H1 (cell line): ENCODE data around the gene CTDP1. TPM values are rescaled to one million over a fixed set of nuclear protein-coding genes. Genes with fewer than 3 reads are reported as not detected.
"Not testable (repeated sequence)": the region's sequence is repeated elsewhere in the genome, so short reads cannot be mapped to it uniquely, and the experiment has no call there.

Experiments used
- CTCF ChIA-PET: fragments of 300-600 bp; sonication (Branson Sonifier 250); formaldehyde crosslinking; loops from one replicate; lab custom pipeline; 2021; ENCODE audit not compliant: partially characterized antibody; lab: Charles Lee
- POLR2A ChIA-PET: fragments of 300-600 bp; sonication (Branson Sonifier 250); formaldehyde crosslinking; loops from one replicate; lab custom pipeline; 2021; ENCODE audit warnings: inconsistent platforms; ENCODE audit not compliant: partially characterized antibody; lab: Charles Lee
- DNase-seq, 2 experiments: peaks; one replicate each; pipeline versions ENCODE4 v3.0.0 to v3.0.0-alpha.2; 2010 to 2022; ENCODE audit warnings: low spot score in 2 of 2, low read depth in 1 of 2, mixed read lengths in 1 of 2
- FAIRE-seq: peaks from 2 replicates; lab custom pipeline; 2011; peaks lifted over from hg19 to GRCh38; lab: Jason Lieb, UNC
- H2AFZ ChIP-seq: 2 replicates; pipeline ENCODE4 v1.8.1; 2012; ENCODE audit warnings: low read length, inconsistent platforms
- H2AK5ac ChIP-seq: 2 replicates; pipeline ENCODE4 v1.6.1; 2013; ENCODE audit warnings: low read depth, low read length
- H2BK120ac ChIP-seq: replicated peaks from 2 replicates; pipeline ENCODE3; 2013; ENCODE audit warnings: low read depth, low read length, inconsistent platforms
- H2BK12ac ChIP-seq: 2 replicates; pipeline ENCODE4 v1.6.1; 2013; ENCODE audit warnings: low read depth, low read length
- H2BK15ac ChIP-seq: 2 replicates; pipeline ENCODE4 v1.6.1; 2013; ENCODE audit warnings: low read length
- H2BK20ac ChIP-seq: 2 replicates; pipeline ENCODE4 v1.6.1; 2013; ENCODE audit warnings: low read length
- H2BK5ac ChIP-seq: 2 replicates; pipeline ENCODE4 v1.6.1; 2013; ENCODE audit warnings: low read depth, low read length
- H3K14ac ChIP-seq: 2 replicates; pipeline ENCODE4 v1.6.1; 2013; ENCODE audit warnings: inconsistent platforms; ENCODE audit not compliant: insufficient read length
- H3K18ac ChIP-seq: 2 replicates; pipeline ENCODE4 v1.6.1; 2013; ENCODE audit warnings: low read length; ENCODE audit errors: extremely low read depth
- H3K23ac ChIP-seq: 2 replicates; pipeline ENCODE4 v1.6.1; 2013; ENCODE audit warnings: inconsistent platforms; ENCODE audit not compliant: insufficient read length
- H3K23me2 ChIP-seq: 2 replicates; pipeline ENCODE4 v1.6.1; 2013; ENCODE audit warnings: low read depth, low read length
- H3K27ac ChIP-seq: 2 replicates; pipeline ENCODE4 v1.6.1; 2011; ENCODE audit warnings: low read depth, low read length, inconsistent platforms
- H3K27me3 ChIP-seq, 4 experiments: replicated peaks in 1 of 4; 1 replicate in 1 of 4; 2 replicates in 3 of 4; pipeline versions ENCODE4 v1.6.1 to v1.8.1; 2011 to 2013; ENCODE audit warnings: low read length in 3 of 4, mild to moderate bottlenecking in 3 of 4, inconsistent platforms in 2 of 4, mixed read lengths in 2 of 4, moderate library complexity in 1 of 4; ENCODE audit not compliant: control insufficient read depth in 3 of 4, insufficient read depth in 3 of 4; ENCODE audit errors: extremely low read depth in 1 of 4
- H3K36me3 ChIP-seq, 4 experiments: 2 replicates each; pipeline versions ENCODE4 v1.6.1 to v1.8.1; 2011 to 2013; ENCODE audit warnings: mild to moderate bottlenecking in 4 of 4, low read length in 3 of 4, moderate library complexity in 2 of 4, control low read depth in 1 of 4, inconsistent platforms in 1 of 4; ENCODE audit not compliant: insufficient read depth in 4 of 4, control insufficient read depth in 2 of 4
- H3K4ac ChIP-seq: replicated peaks from 2 replicates; pipeline ENCODE3; 2013; ENCODE audit warnings: low read length, low read depth, mixed read lengths, inconsistent platforms; ENCODE audit not compliant: insufficient read length
- H3K4me1 ChIP-seq, 4 experiments: replicated peaks in 1 of 4; 1 replicate in 1 of 4; 2 replicates in 3 of 4; pipeline versions ENCODE4 v1.6.1 to v1.8.1; 2011 to 2013; ENCODE audit warnings: low read length in 3 of 4, inconsistent platforms in 2 of 4, mixed read lengths in 1 of 4; ENCODE audit not compliant: insufficient read depth in 4 of 4, control insufficient read depth in 3 of 4
- H3K4me2 ChIP-seq, 2 experiments: 2 replicates each; pipeline versions ENCODE4 v1.6.1 to v1.8.1; 2011 to 2013; ENCODE audit warnings: low read depth in 2 of 2, low read length in 2 of 2, control low read depth in 1 of 2, inconsistent platforms in 1 of 2, mild to moderate bottlenecking in 1 of 2; ENCODE audit not compliant: insufficient read depth in 1 of 2
- H3K4me3 ChIP-seq, 4 experiments: fragments of 200-600, 300-600 bp in 1 of 4; sonication (generic), shearing (Covaris generic), sonication (Bioruptor Twin) in 1 of 4; 2 replicates each; pipeline versions ENCODE4 v1.5.1 to v1.8.1; 2011 to 2016; ENCODE audit warnings: low read length in 4 of 4, low read depth in 3 of 4, control low read depth in 2 of 4, inconsistent platforms in 2 of 4, mild to moderate bottlenecking in 2 of 4, mixed read lengths in 1 of 4, moderate library complexity in 1 of 4; ENCODE audit not compliant: insufficient read depth in 2 of 4; ENCODE audit errors: extremely low read depth in 1 of 4
- H3K56ac ChIP-seq: replicated peaks from 2 replicates; pipeline ENCODE3; 2013; ENCODE audit warnings: low read depth, mild to moderate bottlenecking, mixed read lengths, low read length, inconsistent platforms; ENCODE audit not compliant: insufficient read length
- H3K79me1 ChIP-seq: 2 replicates; pipeline ENCODE4 v1.6.1; 2013; ENCODE audit warnings: low read depth, low read length, control low read depth
- H3K79me2 ChIP-seq, 2 experiments: 2 replicates each; pipeline versions ENCODE4 v1.6.1 to v1.8.1; 2012 to 2013; ENCODE audit warnings: low read length in 2 of 2, mild to moderate bottlenecking in 2 of 2, inconsistent platforms in 1 of 2; ENCODE audit not compliant: insufficient read depth in 2 of 2, control insufficient read depth in 1 of 2
- H3K9ac ChIP-seq, 4 experiments: replicated peaks in 1 of 4; 1 replicate in 1 of 4; 2 replicates in 3 of 4; pipeline versions ENCODE4 v1.6.1 to v1.8.1; 2011 to 2013; ENCODE audit warnings: low read depth in 3 of 4, low read length in 3 of 4, control low read depth in 2 of 4, mild to moderate bottlenecking in 2 of 4, moderate library complexity in 2 of 4, inconsistent platforms in 1 of 4; ENCODE audit errors: extremely low read depth in 1 of 4
- H3K9me3 ChIP-seq, 2 experiments: 2 replicates each; pipeline versions ENCODE4 v1.6.1 to v1.8.1; 2012 to 2013; ENCODE audit warnings: mild to moderate bottlenecking in 2 of 2, moderate library complexity in 2 of 2, control low read depth in 1 of 2, inconsistent platforms in 1 of 2, low read depth in 1 of 2, low read length in 1 of 2, mixed read lengths in 1 of 2; ENCODE audit not compliant: insufficient read depth in 2 of 2
- H4K20me1 ChIP-seq, 2 experiments: replicated peaks in 1 of 2; 2 replicates each; pipeline versions ENCODE3 to v1.8.1; 2011 to 2013; ENCODE audit warnings: inconsistent platforms in 2 of 2, low read length in 2 of 2, mild to moderate bottlenecking in 1 of 2; ENCODE audit not compliant: insufficient read depth in 2 of 2, control insufficient read depth in 1 of 2
- H4K5ac ChIP-seq: 2 replicates; pipeline ENCODE4 v1.6.1; 2013; ENCODE audit warnings: low read length, low read depth, mixed read lengths, inconsistent platforms; ENCODE audit not compliant: insufficient read length
- H4K8ac ChIP-seq: 2 replicates; pipeline ENCODE4 v1.8.0; 2013; ENCODE audit warnings: mild to moderate bottlenecking, moderate library complexity, low read length, inconsistent platforms; ENCODE audit not compliant: insufficient read depth; ENCODE audit errors: extremely low read depth
- H4K91ac ChIP-seq: replicated peaks from 2 replicates; pipeline ENCODE3; 2013; ENCODE audit warnings: low read length, mixed read lengths, inconsistent platforms; ENCODE audit not compliant: insufficient read length
- CREB1 ChIP-seq: IDR thresholded peaks from 2 replicates; pipeline ENCODE4 v1.6.1; 2012; ENCODE audit warnings: inconsistent platforms
- RXRA ChIP-seq: IDR thresholded peaks from 2 replicates; pipeline ENCODE4 v1.6.1; 2011; ENCODE audit warnings: low read depth, mild to moderate bottlenecking, low read length, moderate library complexity; ENCODE audit not compliant: insufficient read depth
- WGBS, 2 experiments: shearing (Covaris generic) in 1 of 2; methylation state at CpG; one replicate each; pipeline versions ENCODE4 v1.1.6 to v1.1.7; 2013 to 2015; ENCODE audit warnings: low lambda C conversion rate in 2 of 2, mixed read lengths in 2 of 2, inconsistent platforms in 1 of 2, low coverage in 1 of 2, missing lambda C conversion rate in 1 of 2; ENCODE audit not compliant: insufficient replicate concordance in 2 of 2, insufficient coverage in 1 of 2, insufficient read length in 1 of 2; ENCODE audit errors: extremely low coverage in 1 of 2, missing lambda C conversion rate in 1 of 2; 5-methylcytosine and 5-hydroxymethylcytosine counted together
- polyA plus RNA-seq, 7 experiments: library from polyadenylated mRNA; depleted of rRNA in 3 of 7; stranded (reverse) in 5 of 7; unstranded in 2 of 7; fragments of >200 nt in 5 of 7; fragments of 200-250 nt in 2 of 7; gene quantifications; 1 replicate in 5 of 7; 2 replicates in 1 of 7; 4 replicates in 1 of 7; pipeline versions ENCODE4 v1.2.1 to v1.2.3, GENCODE V29; 2011 to 2013; ENCODE audit warnings: missing spikeins in 2 of 7, mixed read lengths in 2 of 7
- total RNA-seq: library from RNA; stranded (reverse); fragmentation: NEBNext Ultra II Directional; extraction: Animal tissue kit (Norgen Biotek cat#: 25700); gene quantifications from 2 replicates; pipeline ENCODE4 v1.2.1, GENCODE V29; 2021
- TF ChIP-seq, protein P1 (sequence below): IDR thresholded peaks from 2 replicates; pipeline ENCODE4 v1.6.1; 2012; ENCODE audit warnings: inconsistent platforms

The CTDP1 gene
- total and polyA plus RNA-seq, 2 of the 8 experiments (the other 6 are each of a cell fraction or from before 2014, with no cell fraction given) = 16.6 to 37.0 TPM

DNA sequence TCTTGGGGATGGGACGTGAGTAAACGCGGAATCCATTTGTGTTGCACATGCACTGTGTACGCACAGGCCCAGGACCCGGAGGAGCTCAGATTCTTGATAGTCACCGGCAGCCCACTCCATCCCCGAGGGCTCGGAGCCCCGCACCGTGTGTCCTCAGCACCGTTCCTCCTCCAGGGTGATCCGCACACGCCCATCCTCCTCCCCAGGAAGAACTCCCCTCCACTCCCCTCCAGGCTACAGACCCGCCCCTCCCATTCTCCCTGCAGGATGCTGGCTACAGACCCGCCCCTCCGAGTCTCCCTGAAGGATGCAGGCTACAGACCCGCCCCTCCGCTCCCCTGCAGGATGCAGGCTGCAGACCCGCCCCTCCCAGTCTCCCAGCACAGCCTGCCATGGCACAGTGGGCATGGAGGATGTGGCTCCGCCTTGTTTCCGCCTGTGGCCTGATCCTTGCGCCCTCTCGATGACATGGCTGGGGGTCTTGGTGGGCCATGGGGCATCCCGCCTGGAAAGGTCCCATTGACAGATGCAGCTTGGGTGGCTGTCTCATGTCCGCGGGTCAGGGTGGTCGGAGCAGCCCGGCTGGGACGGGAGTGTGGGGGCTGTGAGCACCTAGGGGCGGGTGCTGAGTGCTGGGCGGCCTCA, 14.1 kb downstream of the CTDP1 start (continued):
- TF ChIP-seq, protein P1, sequence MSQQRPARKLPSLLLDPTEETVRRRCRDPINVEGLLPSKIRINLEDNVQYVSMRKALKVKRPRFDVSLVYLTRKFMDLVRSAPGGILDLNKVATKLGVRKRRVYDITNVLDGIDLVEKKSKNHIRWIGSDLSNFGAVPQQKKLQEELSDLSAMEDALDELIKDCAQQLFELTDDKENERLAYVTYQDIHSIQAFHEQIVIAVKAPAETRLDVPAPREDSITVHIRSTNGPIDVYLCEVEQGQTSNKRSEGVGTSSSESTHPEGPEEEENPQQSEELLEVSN = no peak
- TF ChIP-seq CREB1 (no peak), RXRA (no peak)

DNA sequence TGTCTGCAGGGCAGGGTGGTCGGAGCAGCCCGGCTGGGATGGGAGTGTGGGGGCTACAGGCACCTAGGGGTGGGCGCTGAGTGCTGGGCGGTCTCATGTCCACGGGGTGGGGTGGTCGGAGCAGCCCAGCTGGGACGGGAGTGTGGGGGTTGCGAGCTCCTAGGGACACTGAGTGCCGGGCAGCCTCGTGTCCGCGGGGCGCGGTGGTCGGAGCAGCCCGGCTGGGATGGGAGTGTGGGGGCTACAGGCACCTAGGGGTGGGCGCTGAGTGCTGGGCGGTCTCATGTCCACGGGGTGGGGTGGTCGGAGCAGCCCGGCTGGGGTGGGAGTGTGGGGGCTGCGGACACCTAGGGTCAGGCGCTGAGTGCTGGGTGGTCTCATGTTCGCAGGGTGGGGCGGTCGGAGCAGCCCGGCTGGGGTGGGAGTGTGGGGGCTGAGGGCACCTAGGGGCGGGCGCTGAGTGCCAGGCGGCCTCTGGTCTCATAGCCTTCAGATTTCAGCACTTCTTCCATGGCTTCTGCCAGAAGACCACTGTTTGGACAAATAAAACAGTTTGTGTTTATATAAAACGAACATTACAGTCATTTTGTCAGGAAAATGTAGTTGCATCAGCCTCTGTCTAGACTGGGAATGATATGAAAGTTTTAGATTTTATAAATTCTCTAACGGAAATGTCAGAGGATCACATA, 14.7 kb downstream of the CTDP1 start:
- H3K14ac ChIP-seq, H2AFZ ChIP-seq, H4K8ac ChIP-seq, DNase-seq, H3K4me1 ChIP-seq, H3K56ac ChIP-seq, H3K23ac ChIP-seq, H2BK12ac ChIP-seq, H3K4me3 ChIP-seq, H2AK5ac ChIP-seq, H2BK15ac ChIP-seq, H3K9ac ChIP-seq, H3K27ac ChIP-seq, H3K4me2 ChIP-seq, H3K4ac ChIP-seq, H4K91ac ChIP-seq, H4K5ac ChIP-seq, FAIRE-seq, H3K27me3 ChIP-seq, H3K18ac ChIP-seq, H2BK20ac ChIP-seq, H2BK120ac ChIP-seq, H2BK5ac ChIP-seq, POLR2A ChIA-PET, H3K9me3 ChIP-seq, H3K23me2 ChIP-seq: not testable (repeated sequence)
- peaks cover 0 to 44% of the 10 kb centered on the region in 2 experiments; a peak in 3 of 4 replicates for H3K79me2 ChIP-seq
- peaks cover 3 to 28% (median 20%) of the 10 kb centered on the region in 4 experiments; a peak in 7 of 8 replicates for H3K36me3 ChIP-seq
- peaks cover 25% of the 10 kb centered on the region for H3K79me1 ChIP-seq
- CTCF ChIA-PET = interaction anchor here (0.7 kb wide), 1 partner anchor 487 kb away, joined by 3 read pairs; no protein-coding TSS in a partner anchor
- WGBS, 2 experiments = 76% methylated on average over 16 of the region's 32 CpGs; no CpG with 5 or more reads in 1 of the 2 experiments
- peaks cover 12 to 20% of the 10 kb centered on the region in 2 experiments for H4K20me1 ChIP-seq
